Measurements from ENCODE around the gene ACSL1.

Gene ACSL1

GRCh38 chr4:184811526-184812198 lies 14.1 kb downstream of the ACSL1 start:
- no peak for DNase-seq

DNA sequence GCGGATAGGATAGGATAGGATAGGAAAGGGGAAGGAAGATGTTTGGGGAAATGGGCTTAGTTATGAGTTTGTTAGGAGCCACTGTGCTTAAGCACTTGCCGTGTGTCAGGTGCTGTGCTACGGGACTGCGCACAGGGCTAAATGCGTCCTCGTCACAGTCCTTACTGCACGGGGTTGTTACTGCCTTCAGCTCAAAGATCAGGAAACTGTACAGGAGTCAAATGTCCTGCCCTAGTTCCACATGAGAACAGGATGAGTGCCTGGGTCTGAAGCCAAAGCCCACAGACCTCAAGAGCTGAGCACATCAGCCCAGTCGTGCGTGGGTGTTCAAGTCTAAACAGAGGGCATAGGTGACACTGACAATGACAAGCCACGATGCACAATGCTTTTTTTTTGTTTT lies 15.0 kb downstream of the ACSL1 start:
- no peak for DNase-seq

DNA sequence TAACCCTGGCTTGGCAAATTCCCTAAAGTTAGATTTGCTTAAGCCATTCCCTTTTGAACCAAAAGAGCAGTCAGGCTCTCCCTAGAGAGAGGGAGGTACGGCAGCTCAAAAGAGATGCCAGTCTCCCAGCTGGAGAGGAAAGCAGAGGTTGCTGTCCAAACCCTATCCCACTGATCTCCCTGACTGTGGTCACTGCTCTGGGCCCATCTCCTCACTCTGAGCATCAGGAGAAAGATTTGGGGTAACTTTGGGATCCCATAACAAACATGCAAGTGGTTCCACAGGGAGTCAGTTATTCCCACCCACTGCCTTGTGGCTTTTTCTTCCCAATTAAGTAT lies 17.1 kb downstream of the ACSL1 start:
- no peak for DNase-seq

DNA sequence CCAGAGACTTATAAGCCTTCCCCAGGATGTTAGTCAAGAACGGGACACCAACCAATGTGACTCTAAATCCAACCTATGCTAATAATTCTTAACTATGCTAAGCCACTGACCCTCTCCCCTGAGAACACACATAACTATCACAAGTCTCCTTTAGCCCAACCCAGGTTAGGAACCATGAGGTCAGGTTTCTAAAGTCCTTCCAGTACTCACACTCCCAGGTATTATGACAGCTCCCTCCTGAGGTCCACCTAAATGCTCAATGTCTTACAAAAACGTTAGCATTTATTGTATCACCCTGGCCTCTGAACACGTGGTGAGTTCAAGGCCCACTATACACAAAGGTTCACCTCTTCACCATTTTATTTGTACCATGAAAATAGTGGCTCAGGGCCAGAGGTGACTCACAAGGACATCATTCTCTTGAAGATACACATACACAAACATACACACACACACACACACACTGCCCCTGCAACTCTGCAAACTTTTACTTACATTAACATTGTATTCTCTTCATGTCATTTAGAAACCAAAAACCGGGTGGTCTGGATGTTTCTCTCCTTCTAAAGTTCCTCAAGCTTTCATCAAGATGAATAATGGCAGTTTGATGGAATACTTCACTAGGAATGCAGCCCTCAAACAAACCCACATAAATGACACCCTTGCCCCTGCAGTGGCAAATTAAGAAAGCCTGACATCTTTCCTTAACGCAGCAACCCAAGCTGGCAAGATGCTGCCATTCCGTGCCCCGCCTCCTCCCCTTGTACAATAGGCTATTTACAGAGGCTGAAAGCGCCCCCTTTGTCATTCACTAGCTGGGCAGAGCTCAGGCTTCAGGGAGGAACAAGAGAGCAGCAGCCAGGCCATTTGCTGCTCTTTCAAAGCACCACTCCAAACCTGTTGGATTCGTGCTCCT lies 17.7 kb downstream of the ACSL1 start:
- DNase-seq = no peak

GRCh38 chr4:184807256-184807655 lies 18.5 kb downstream of the ACSL1 start:
- DNase-seq = no peak

- no peak for DNase-seq
These were observed 19.1 kb downstream of the ACSL1 start for GRCh38 chr4:184806711-184807110.

- DNase-seq = no peak
These were observed 19.6 kb downstream of the ACSL1 start for GRCh38 chr4:184806229-184806550.

DNA sequence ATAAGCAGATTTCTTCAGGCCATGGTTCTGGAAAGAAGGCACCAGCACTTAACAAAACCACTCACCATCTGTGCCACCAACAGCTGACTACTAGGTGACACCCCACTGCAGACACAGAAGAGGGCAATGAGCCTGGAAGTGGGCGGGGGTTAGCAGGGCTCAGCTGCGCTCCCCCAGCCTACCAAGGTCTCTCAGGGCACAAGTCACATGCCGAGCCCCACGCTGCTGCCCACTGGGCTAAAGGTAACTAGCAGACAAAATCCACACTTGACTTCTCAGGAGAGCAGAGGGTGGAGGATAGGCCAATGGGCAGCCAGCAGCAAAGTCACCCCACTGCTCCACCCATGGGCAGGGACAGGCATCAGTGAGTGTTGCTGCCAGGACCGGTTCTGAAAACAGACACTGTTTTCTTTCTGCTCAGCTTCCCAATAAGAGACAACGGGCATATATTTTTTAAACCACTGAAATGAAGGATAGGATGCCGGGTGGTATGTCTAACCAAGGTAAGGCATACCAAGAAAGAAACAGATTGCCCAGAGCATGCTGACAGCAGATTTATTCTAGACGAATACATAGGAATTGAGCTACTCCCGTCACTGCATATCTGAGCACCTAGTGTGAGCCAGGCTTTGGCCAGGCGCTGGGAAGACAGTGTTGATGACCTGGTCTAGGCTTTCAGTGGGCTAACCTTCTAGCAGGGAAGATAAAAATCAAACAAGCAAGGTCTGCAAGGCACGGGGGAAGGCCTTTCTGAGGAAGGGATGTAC lies 20.1 kb downstream of the ACSL1 start:
- DNase-seq = no peak

GRCh38 chr4:184804621-184805020 lies 21.1 kb downstream of the ACSL1 start:
- DNase-seq = no peak

- DNase-seq = no peak
These were observed 21.9 kb downstream of the ACSL1 start for GRCh38 chr4:184803874-184804273.

GRCh38 chr4:184803133-184803532 lies 22.6 kb downstream of the ACSL1 start:
- no peak for DNase-seq

- DNase-seq = no peak
These were observed 23.1 kb downstream of the ACSL1 start for GRCh38 chr4:184802697-184803015.

GRCh38 chr4:184801781-184802696 lies 23.7 kb downstream of the ACSL1 start:
- DNase-seq = no peak

- DNase-seq = no peak
These were observed 27.3 kb downstream of the ACSL1 start for GRCh38 chr4:184798504-184798903.

DNA sequence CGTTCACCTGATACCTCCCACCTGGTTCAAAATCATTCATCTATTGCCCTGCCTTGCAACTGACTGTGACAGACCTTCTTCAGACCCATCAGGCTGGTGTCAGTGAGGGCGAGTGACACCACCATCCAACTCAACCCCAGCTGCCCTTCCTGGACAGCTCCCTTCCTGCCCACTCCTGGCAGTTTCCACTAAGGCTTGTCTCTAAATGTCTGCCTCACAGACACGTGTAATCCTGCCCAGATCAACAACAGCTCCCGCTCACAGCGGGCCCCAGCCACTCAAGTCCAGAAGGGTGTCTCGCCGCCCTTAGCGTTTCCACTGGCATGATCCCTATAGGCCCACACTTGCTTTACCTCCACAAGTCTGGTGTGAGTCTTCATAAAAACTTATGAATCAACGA lies 28.9 kb downstream of the ACSL1 start:
- no peak for DNase-seq

GRCh38 chr4:184795214-184795844 lies 30.4 kb downstream of the ACSL1 start:
- DNase-seq = no peak

DNA sequence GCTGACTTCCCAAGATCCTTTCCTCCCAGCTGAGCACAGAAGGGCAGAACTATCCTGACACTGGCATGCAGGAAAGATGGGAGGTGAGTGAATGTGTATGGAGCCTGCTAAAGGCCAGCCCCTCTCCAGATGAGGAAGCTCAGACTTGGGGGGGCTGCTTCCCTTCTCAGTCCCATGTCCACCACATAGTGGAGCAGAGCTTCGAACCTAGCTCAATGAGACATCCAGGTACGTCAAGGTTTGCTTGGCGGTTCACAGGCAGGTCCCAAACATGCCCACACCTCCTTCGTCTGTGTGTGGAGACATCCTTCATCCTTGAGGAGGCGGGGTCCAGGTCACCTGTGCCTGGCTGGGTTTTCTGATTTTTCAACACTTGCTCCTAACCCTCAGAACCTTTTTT lies 31.3 kb downstream of the ACSL1 start:
- no peak for DNase-seq

DNA sequence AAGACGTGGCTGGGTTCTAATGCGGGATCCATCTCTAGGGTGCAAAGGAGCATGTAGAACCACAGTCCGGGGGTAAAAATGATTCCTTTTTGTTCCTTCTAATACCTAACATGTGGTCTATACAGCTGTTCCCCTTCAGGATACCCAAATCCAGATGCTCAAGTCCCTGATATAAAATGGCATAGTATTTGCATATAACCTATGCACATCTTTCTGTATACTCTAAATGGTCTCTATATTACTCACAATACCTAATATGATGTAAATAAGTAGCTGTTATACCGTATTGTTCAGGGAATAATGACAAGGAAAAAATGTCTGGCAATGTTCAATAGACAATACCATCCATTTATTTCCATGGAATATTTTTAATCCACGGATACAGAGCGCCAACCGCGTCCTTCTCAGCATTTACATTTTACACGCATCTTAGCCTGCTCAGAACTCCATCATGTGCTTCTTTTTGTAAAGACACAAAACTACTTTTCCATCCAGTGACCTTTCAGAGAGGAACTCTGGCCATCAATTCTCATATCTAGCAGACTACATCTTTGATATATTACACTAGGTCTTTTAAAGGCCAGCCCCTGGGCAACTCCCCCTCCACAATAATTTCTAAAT lies 31.9 kb downstream of the ACSL1 start:
- no peak for DNase-seq

GRCh38 chr4:184792950-184793555 lies 32.7 kb downstream of the ACSL1 start:
- no peak for DNase-seq

- no peak for DNase-seq
These were observed 33.4 kb downstream of the ACSL1 start for GRCh38 chr4:184792334-184792733.

GRCh38 chr4:184790826-184791225 lies 34.9 kb downstream of the ACSL1 start:
- DNase-seq = no peak

Measured in T-helper 9 cell (primary cell).